ENCODE data around the gene PRPF19.

Gene PRPF19

DNA sequence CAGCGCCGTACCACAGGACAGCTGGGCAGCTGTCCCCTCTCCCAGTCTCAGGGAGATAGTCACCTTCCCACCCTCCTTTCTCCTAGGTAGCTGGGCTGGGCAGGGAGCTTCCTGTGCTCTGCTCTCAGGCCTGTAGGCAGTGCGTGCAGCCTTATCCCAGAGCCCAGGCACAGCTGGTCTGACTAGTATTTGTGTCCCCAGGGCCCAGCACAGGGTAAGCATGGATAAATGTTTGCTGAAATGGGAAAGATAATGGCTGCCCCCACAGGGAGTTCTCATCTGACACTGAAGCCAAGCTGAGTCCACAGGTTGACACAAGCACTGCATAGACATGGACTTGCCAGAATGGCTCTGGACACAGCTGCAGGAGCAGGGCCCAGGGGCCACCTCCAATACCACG is 35.8 kb upstream of the PRPF19 start:
- TF ChIP-seq, protein P1, sequence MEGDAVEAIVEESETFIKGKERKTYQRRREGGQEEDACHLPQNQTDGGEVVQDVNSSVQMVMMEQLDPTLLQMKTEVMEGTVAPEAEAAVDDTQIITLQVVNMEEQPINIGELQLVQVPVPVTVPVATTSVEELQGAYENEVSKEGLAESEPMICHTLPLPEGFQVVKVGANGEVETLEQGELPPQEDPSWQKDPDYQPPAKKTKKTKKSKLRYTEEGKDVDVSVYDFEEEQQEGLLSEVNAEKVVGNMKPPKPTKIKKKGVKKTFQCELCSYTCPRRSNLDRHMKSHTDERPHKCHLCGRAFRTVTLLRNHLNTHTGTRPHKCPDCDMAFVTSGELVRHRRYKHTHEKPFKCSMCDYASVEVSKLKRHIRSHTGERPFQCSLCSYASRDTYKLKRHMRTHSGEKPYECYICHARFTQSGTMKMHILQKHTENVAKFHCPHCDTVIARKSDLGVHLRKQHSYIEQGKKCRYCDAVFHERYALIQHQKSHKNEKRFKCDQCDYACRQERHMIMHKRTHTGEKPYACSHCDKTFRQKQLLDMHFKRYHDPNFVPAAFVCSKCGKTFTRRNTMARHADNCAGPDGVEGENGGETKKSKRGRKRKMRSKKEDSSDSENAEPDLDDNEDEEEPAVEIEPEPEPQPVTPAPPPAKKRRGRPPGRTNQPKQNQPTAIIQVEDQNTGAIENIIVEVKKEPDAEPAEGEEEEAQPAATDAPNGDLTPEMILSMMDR (IDR thresholded peaks at IDR 0.05; ENCODE audit: insufficient read depth, low read length, poor library complexity, severe bottlenecking), result no peak
- TF ChIP-seq EZH2phosphoT487 (conservative IDR thresholded peaks at IDR 0.05; ENCODE audit: low read length), result no peak
- Histone ChIP-seq H3K9me3 (ENCODE audit: insufficient read depth, low read length) (no peaks in the 10 kb centered on the region), H3K4me3 (ENCODE audit: insufficient read depth, low read length, poor library complexity, severe bottlenecking) (no peak overlapping the region), H3K27me3 (ENCODE audit: low read length) (no peaks in the 10 kb centered on the region), H2AFZ (ENCODE audit: low read depth, low read length, severe bottlenecking) (no peak overlapping the region), H3K36me3 (ENCODE audit: low read length) (no peaks in the 10 kb centered on the region), H3K9ac (ENCODE audit: low read length) (no peak overlapping the region), H3F3A (ENCODE audit: insufficient read depth) (no peaks in the 10 kb centered on the region), H3K9me2 (replicated peaks; ENCODE audit: insufficient read depth, low read length) (no peaks in the 10 kb centered on the region), H3K79me2 (ENCODE audit: insufficient read depth, low read length) (no peaks in the 10 kb centered on the region), H3K4me2 (ENCODE audit: low read depth, low read length, poor library complexity, severe bottlenecking) (no peak overlapping the region), H4K20me1 (ENCODE audit: low read depth, low read length) (no peaks in the 10 kb centered on the region), H3K27ac (ENCODE audit: low read depth, low read length) (no peak overlapping the region)

DNA sequence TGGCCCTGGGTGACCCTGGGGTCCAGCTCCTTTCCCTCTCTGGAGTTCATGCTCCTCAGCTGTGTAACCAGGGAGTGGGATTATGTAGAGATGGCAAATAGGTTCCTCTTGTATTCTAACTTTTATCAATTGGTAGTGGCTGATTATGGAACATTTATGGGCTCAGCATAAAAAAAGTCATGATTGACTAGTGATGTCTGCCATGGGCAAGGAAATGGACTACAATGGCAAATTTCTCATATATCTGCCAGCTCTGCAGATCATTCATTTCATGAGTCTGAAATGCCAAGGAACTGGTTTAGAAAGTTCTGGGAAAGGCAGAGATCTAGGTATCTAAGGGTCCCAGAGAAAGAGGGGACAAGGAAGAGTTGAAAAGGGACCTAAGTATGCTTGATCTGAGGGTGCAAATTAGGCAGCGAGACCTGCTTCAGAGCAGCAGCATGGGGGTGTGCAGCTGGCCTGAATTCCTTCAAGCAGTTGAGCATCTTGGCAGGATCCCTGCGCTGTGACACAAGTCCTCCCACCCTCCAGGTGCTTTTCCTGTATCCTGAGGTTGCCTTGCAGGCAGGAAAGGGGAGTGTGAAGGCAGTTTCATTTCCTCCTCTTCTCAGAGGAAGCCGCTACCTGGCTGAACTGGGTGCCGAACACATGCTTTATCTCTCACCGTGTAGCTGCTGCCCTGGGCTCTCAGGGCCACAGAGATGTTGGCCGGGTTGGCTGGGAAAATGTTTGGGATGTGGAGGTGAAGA is 35.2 kb upstream of the PRPF19 start:
- no peak overlapping the region for H3K9ac ChIP-seq (ENCODE audit: low read length)
- no peaks in the 10 kb centered on the region for H3K36me3 ChIP-seq (ENCODE audit: low read length)
- TF ChIP-seq EZH2phosphoT487 (conservative IDR thresholded peaks at IDR 0.05; ENCODE audit: low read length), result no peak
- TF ChIP-seq, protein P1 (IDR thresholded peaks at IDR 0.05; ENCODE audit: insufficient read depth, low read length, poor library complexity, severe bottlenecking), result no peak
- no peaks in the 10 kb centered on the region for H3K79me2 ChIP-seq (ENCODE audit: insufficient read depth, low read length)
- no peak overlapping the region for H3K27ac ChIP-seq (ENCODE audit: low read depth, low read length)
- H3K9me2 ChIP-seq (replicated peaks; ENCODE audit: insufficient read depth, low read length), result no peaks in the 10 kb centered on the region
- no peak overlapping the region for H3K4me3 ChIP-seq (ENCODE audit: insufficient read depth, low read length, poor library complexity, severe bottlenecking)
- H3K4me2 ChIP-seq (ENCODE audit: low read depth, low read length, poor library complexity, severe bottlenecking), result no peak overlapping the region
- H2AFZ ChIP-seq (ENCODE audit: low read depth, low read length, severe bottlenecking), result no peak overlapping the region
- H4K20me1 ChIP-seq (ENCODE audit: low read depth, low read length), result no peaks in the 10 kb centered on the region
- no peaks in the 10 kb centered on the region for H3K9me3 ChIP-seq (ENCODE audit: insufficient read depth, low read length)
- no peaks in the 10 kb centered on the region for H3K27me3 ChIP-seq (ENCODE audit: low read length)
- H3F3A ChIP-seq (ENCODE audit: insufficient read depth), result no peaks in the 10 kb centered on the region

DNA sequence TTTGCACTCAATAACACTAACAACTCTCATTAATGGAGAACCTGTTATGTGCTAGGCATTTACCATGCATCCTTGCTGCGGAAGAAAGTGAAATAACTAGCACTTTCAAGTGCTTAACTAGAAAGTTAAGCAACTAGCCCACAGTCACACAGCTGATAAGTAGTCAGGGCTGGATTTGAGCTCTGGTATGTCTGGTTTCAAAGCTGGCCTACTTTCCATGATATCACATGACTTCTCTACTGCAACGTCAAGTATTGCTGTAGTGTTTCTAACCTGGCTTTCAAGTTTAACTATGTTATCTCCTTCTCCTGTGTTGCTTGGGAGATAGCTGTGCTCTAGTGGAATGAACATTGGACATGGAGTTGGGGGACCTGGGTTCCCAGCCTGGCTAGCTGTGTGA is 33.5 kb upstream of the PRPF19 start:
- H3K9me3 ChIP-seq (ENCODE audit: insufficient read depth, low read length), result no peaks in the 10 kb centered on the region
- no peaks in the 10 kb centered on the region for H3K36me3 ChIP-seq (ENCODE audit: low read length)
- no peak overlapping the region for H3K4me3 ChIP-seq (ENCODE audit: insufficient read depth, low read length, poor library complexity, severe bottlenecking)
- H4K20me1 ChIP-seq (ENCODE audit: low read depth, low read length), result no peaks in the 10 kb centered on the region
- H3K79me2 ChIP-seq (ENCODE audit: insufficient read depth, low read length), result no peaks in the 10 kb centered on the region
- TF ChIP-seq EZH2phosphoT487 (conservative IDR thresholded peaks at IDR 0.05; ENCODE audit: low read length), result no peak
- TF ChIP-seq, protein P1 (IDR thresholded peaks at IDR 0.05; ENCODE audit: insufficient read depth, low read length, poor library complexity, severe bottlenecking), result no peak
- no peak overlapping the region for H2AFZ ChIP-seq (ENCODE audit: low read depth, low read length, severe bottlenecking)
- H3K27ac ChIP-seq (ENCODE audit: low read depth, low read length), result no peak overlapping the region
- H3F3A ChIP-seq (ENCODE audit: insufficient read depth), result no peaks in the 10 kb centered on the region
- H3K9me2 ChIP-seq (replicated peaks; ENCODE audit: insufficient read depth, low read length), result no peaks in the 10 kb centered on the region
- no peak overlapping the region for H3K4me2 ChIP-seq (ENCODE audit: low read depth, low read length, poor library complexity, severe bottlenecking)
- H3K9ac ChIP-seq (ENCODE audit: low read length), result no peak overlapping the region
- H3K27me3 ChIP-seq (ENCODE audit: low read length), result no peaks in the 10 kb centered on the region

All from SU-DHL-6 (cell line).